OCI-LY7 (cell line): Measurements from ENCODE around the gene MATCAP1.

ENCODE experiments used
- CTCF ChIP-seq: fragments of 200-600 bp; sonication (generic); conservative IDR thresholded peaks from 2 replicates; pipeline ENCODE4 v1.5.1; 2014; ENCODE audit warnings: mild to moderate bottlenecking, antibody characterized with exemption, low read length, moderate library complexity, mixed read lengths
- EZH2phosphoT487 ChIP-seq: fragments of 200-600 bp; sonication (generic); IDR thresholded peaks from 2 replicates; pipeline ENCODE4 v1.6.1; 2018; ENCODE audit warnings: low read depth, borderline replicate concordance, mild to moderate bottlenecking, mixed run types, antibody characterized with exemption, low read length, moderate library complexity, mixed read lengths

GRCh38 chr16:67204076-67204475 lies 20.3 kb upstream of the MATCAP1 start:
- TF ChIP-seq CTCF (no peak), EZH2phosphoT487 (no peak)
